Panc1 (cell line): Measurements from ENCODE around the gene EGFR. TPM values are rescaled to one million over a fixed set of nuclear protein-coding genes. Genes with fewer than 3 reads are reported as not detected.

Source experiments
- ATAC-seq: fragments of 200-7000 bp; cut with Tn5 transposase; 2 replicates; pipeline ENCODE4 v1.9.1; 2020; ENCODE audit warnings: mild to moderate bottlenecking, moderate library complexity
- BruUV-seq: library from RNA; stranded (reverse); fragments of 400-500 nt; replicated peaks from 2 replicates; lab custom pipeline; 2021; lab: Mats Ljungman, UMichigan
- CTCF ChIA-PET: fragments of 300-600 bp; sonication (Branson Sonifier 250); formaldehyde crosslinking; loops from one replicate; lab custom pipeline; 2022; ENCODE audit warnings: antibody characterized with exemption; lab: Charles Lee
- POLR2A ChIA-PET: fragments of 300-600 bp; sonication (Branson Sonifier 250); formaldehyde crosslinking; loops from one replicate; lab custom pipeline; 2022; ENCODE audit warnings: antibody characterized with exemption; lab: Charles Lee
- DNase-seq: peaks from one replicate; pipeline ENCODE4 v3.0.0-alpha.2; 2010; ENCODE audit warnings: low read depth, low spot score
- H3K27ac ChIP-seq: 2 replicates; pipeline ENCODE4 v1.5.1; 2011; ENCODE audit warnings: mild to moderate bottlenecking, low read length, inconsistent platforms
- H3K27me3 ChIP-seq: fragments of 200-500 bp; sonication (Bioruptor generic); 2 replicates; pipeline ENCODE4 v1.6.0; 2014; ENCODE audit warnings: low read length, inconsistent platforms; ENCODE audit not compliant: control insufficient read depth, insufficient read depth
- H3K36me3 ChIP-seq: fragments of 200-500 bp; sonication (Bioruptor generic); 2 replicates; pipeline ENCODE4 v1.5.1; 2014; ENCODE audit warnings: inconsistent platforms, mild to moderate bottlenecking, low read length, moderate library complexity; ENCODE audit not compliant: control insufficient read depth, insufficient read depth
- H3K4me1 ChIP-seq: 2 replicates; pipeline ENCODE4 v1.5.1; 2011; ENCODE audit warnings: inconsistent platforms, mild to moderate bottlenecking, low read length, moderate library complexity; ENCODE audit not compliant: control insufficient read depth, insufficient read depth
- H3K4me3 ChIP-seq, 2 experiments: 2 replicates each; pipeline ENCODE4 v1.5.1; 2011 to 2012; ENCODE audit warnings: low read depth in 2 of 2, low read length in 2 of 2, mild to moderate bottlenecking in 2 of 2, inconsistent platforms in 1 of 2, moderate library complexity in 1 of 2
- H3K9me3 ChIP-seq: fragments of 200-500 bp; sonication (Bioruptor generic); 2 replicates; pipeline ENCODE4 v1.5.1; 2014; ENCODE audit warnings: low read depth, mild to moderate bottlenecking, inconsistent platforms, low read length, moderate library complexity; ENCODE audit not compliant: control insufficient read depth, insufficient read depth
- POLR2AphosphoS5 ChIP-seq: IDR thresholded peaks from 2 replicates; pipeline ENCODE4 v1.6.1; 2012; ENCODE audit warnings: mild to moderate bottlenecking, low read depth, low read length, moderate library complexity
- SIN3A ChIP-seq: IDR thresholded peaks from 2 replicates; pipeline ENCODE4 v1.6.1; 2012; ENCODE audit warnings: low read depth, mild to moderate bottlenecking, low read length, moderate library complexity, borderline replicate concordance; ENCODE audit not compliant: insufficient read depth
- TCF7L2 ChIP-seq: IDR thresholded peaks from 2 replicates; pipeline ENCODE4 v1.6.1; 2011; ENCODE audit warnings: mild to moderate bottlenecking, low read depth, low read length, inconsistent platforms
- in situ Hi-C: cut with HindIII; loops from 2 replicates; pipeline ENCODE4 v1.10.0; 2016; ENCODE audit warnings: low sequenced_read_pairs, low pct_unique_long_range_greater_than_20kb
- intact Hi-C: fragments of 100-400 bp; cut with micrococcal nuclease; formaldehyde crosslinking; loops from one replicate; pipeline ENCODE4 v1.10.0; 2022; ENCODE audit not compliant: unreplicated experiment
- total RNA-seq: library from RNA; stranded (reverse); gene quantifications from one replicate; pipeline ENCODE4 v1.2.1, GENCODE V29; 2021; ENCODE audit not compliant: unreplicated experiment
- TF ChIP-seq, protein P1 (sequence below): fragments of 450-650 bp; IDR thresholded peaks from 2 replicates; pipeline ENCODE4 v1.5.1; 2017; ENCODE audit warnings: mild to moderate bottlenecking
- TF ChIP-seq, protein P2 (sequence below), 2 experiments: IDR thresholded peaks; 2 replicates each; pipeline ENCODE4 v1.6.1; 2011 to 2012; ENCODE audit warnings: low read depth in 2 of 2, control low read depth in 1 of 2, low read length in 1 of 2, mild to moderate bottlenecking in 1 of 2, moderate library complexity in 1 of 2; ENCODE audit not compliant: insufficient read depth in 1 of 2

Gene EGFR
- total RNA-seq, 1 experiment from 2014 or later = 156 TPM

DNA sequence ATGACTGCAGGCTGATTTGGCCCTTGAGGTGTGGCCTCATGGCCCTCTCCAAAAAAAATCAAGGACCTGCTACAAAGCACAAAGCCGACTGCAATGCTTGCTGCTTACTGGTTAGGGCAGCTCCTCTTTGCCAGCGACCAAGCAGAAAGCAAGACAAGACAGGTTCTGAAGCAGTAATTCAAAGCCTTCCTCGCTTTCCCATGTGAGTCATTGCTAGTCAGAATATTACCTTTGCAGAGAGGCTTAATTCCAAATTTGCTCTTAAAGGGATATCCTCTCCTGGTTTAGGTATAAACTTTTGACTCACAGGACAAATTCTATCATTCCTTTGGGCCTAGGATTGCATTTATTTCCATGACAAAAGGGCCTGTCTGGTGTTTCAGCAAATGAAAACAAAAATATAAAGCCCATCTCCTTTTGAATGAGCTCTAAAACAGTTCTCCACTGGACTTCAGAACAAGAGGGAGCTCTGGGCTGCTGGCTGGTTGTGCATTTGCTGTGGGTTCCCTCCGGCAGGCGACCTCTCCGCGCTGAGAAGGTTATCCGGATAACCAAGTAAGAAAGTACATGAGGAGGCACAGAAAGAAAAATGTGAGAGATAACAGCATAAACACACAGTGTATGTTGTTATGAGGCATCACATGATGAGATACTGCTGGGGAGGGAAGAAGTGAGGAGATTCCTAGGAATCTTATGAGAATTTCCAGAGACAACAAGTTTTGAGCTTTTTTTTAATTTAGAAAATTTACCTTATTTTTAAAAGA, 90.8 kb downstream of the EGFR start:
- intact Hi-C loops = no loop called here
- Histone ChIP-seq H3K27ac (peak overlapping the region; percentile 62), H3K36me3 (no peaks in the 10 kb centered on the region), H3K27me3 (no peaks in the 10 kb centered on the region), H3K4me1 (peaks cover 72% of the 10 kb centered on the region), H3K9me3 (no peaks in the 10 kb centered on the region), H3K4me3 (no peak overlapping the region)
- BruUV-seq = TSS peak; percentile 4
- CTCF ChIA-PET = no interaction called here
- POLR2A ChIA-PET = interaction anchor here (0.9 kb wide), 1 partner anchor 16 kb away, joined by 4 read pairs; no protein-coding TSS in a partner anchor
- no peak for TF ChIP-seq SIN3A
- 0 out of 2 replicates have a peak, but pooled peaks have one; percentile 29 for TF ChIP-seq TCF7L2
- ATAC-seq (peak; percentile 49), DNase-seq (no peak)
- in situ Hi-C loops = no loop called here

DNA sequence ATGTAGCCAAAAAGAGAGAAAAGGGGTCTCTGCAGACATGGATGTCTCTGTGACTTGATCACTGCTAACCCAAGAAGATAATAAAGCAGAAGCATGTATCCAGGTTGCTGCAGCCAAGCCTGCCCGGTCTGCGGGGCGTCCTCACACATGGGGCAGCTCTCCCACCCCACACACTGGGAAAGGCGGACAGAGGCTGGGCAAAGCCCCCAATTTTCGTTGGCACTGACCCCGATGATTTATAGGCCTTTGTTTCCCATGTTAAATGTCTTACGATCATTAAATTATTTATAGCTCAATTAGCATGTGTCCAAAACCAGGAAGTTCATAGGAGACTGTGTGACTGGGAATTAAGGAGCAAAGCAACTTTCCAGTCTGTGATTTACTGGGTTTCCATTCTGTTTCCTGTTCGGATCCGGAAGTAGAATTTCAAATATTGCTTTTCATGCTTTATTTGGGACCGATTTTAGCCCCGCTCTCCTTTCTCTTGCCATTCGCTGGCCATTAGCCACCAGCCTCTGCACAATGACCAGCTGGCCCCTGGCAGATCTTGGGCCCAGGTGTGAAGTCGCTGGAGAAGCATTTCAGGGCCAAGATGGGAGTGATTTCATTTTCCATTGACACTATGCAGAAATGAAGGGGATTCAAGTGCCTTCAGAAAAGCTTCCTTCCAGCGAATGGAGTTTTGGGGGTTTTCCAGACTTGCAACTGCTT, 91.6 kb downstream of the EGFR start:
- Histone ChIP-seq H3K9me3 (no peaks in the 10 kb centered on the region), H3K4me3 (no peak overlapping the region), H3K27ac (peak overlapping the region; percentile 62), H3K4me1 (peaks cover 67% of the 10 kb centered on the region), H3K36me3 (no peaks in the 10 kb centered on the region), H3K27me3 (no peaks in the 10 kb centered on the region)
- no peak for DNase-seq
- CTCF ChIA-PET = no interaction called here
- in situ Hi-C loops (no loop called here), intact Hi-C loops (no loop called here)
- TF ChIP-seq, protein P1, sequence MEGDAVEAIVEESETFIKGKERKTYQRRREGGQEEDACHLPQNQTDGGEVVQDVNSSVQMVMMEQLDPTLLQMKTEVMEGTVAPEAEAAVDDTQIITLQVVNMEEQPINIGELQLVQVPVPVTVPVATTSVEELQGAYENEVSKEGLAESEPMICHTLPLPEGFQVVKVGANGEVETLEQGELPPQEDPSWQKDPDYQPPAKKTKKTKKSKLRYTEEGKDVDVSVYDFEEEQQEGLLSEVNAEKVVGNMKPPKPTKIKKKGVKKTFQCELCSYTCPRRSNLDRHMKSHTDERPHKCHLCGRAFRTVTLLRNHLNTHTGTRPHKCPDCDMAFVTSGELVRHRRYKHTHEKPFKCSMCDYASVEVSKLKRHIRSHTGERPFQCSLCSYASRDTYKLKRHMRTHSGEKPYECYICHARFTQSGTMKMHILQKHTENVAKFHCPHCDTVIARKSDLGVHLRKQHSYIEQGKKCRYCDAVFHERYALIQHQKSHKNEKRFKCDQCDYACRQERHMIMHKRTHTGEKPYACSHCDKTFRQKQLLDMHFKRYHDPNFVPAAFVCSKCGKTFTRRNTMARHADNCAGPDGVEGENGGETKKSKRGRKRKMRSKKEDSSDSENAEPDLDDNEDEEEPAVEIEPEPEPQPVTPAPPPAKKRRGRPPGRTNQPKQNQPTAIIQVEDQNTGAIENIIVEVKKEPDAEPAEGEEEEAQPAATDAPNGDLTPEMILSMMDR = no peak
- TF ChIP-seq SIN3A (no peak), TCF7L2 (no peak), POLR2AphosphoS5 (no peak)
- TF ChIP-seq, protein P2, sequence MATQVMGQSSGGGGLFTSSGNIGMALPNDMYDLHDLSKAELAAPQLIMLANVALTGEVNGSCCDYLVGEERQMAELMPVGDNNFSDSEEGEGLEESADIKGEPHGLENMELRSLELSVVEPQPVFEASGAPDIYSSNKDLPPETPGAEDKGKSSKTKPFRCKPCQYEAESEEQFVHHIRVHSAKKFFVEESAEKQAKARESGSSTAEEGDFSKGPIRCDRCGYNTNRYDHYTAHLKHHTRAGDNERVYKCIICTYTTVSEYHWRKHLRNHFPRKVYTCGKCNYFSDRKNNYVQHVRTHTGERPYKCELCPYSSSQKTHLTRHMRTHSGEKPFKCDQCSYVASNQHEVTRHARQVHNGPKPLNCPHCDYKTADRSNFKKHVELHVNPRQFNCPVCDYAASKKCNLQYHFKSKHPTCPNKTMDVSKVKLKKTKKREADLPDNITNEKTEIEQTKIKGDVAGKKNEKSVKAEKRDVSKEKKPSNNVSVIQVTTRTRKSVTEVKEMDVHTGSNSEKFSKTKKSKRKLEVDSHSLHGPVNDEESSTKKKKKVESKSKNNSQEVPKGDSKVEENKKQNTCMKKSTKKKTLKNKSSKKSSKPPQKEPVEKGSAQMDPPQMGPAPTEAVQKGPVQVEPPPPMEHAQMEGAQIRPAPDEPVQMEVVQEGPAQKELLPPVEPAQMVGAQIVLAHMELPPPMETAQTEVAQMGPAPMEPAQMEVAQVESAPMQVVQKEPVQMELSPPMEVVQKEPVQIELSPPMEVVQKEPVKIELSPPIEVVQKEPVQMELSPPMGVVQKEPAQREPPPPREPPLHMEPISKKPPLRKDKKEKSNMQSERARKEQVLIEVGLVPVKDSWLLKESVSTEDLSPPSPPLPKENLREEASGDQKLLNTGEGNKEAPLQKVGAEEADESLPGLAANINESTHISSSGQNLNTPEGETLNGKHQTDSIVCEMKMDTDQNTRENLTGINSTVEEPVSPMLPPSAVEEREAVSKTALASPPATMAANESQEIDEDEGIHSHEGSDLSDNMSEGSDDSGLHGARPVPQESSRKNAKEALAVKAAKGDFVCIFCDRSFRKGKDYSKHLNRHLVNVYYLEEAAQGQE (IDR thresholded peaks at IDR 0.05; ENCODE audit: insufficient read depth in 1 of 2, low read depth in 2 of 2, low read length in 1 of 2) = no peak
- ATAC-seq = no peak
- POLR2A ChIA-PET = interaction anchor here (0.5 to 0.9 kb wide), 3 partner anchors 17 to 90 kb away, joined by 4 to 6 read pairs (median 5); no protein-coding TSS in a partner anchor
- BruUV-seq = no TSS peak
